Cerebellar nuclear complex (tissue), 1 donor: ENCODE results near the gene MAN2C1.
"Not testable (repeated sequence)": the region's sequence is repeated elsewhere in the genome, so short reads cannot be mapped to it uniquely, and the experiment has no call there.

Experiments used
- DNase-seq, 2 experiments: peaks; one replicate each; lab custom pipeline; 2025; lab: John Stamatoyannopoulos, UW

The MAN2C1 gene

GRCh38 chr15:75343953-75344352, 24.5 kb downstream of the MAN2C1 start:
- DNase-seq: not testable (repeated sequence)

DNA sequence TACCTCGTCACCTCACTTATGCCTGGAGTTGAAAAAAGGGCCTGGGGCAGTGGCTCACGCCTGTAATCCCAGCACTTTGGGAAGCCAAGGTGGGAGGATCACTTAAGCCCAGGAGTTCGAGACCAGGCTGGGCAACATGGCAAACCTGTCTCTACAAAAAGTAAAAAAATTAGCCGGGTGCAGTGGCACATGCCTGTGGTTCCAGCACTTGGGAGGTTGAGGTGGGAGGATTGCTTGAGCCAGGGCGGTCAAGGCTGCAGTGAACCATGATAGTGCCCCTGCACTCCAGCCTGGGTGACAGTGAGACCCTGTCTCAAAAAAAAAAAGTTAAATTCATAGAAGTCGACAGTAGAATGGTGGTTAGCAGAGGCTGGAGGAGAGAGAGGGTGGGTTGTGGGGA, 26.2 kb downstream of the MAN2C1 start:
- no peak for DNase-seq

DNA sequence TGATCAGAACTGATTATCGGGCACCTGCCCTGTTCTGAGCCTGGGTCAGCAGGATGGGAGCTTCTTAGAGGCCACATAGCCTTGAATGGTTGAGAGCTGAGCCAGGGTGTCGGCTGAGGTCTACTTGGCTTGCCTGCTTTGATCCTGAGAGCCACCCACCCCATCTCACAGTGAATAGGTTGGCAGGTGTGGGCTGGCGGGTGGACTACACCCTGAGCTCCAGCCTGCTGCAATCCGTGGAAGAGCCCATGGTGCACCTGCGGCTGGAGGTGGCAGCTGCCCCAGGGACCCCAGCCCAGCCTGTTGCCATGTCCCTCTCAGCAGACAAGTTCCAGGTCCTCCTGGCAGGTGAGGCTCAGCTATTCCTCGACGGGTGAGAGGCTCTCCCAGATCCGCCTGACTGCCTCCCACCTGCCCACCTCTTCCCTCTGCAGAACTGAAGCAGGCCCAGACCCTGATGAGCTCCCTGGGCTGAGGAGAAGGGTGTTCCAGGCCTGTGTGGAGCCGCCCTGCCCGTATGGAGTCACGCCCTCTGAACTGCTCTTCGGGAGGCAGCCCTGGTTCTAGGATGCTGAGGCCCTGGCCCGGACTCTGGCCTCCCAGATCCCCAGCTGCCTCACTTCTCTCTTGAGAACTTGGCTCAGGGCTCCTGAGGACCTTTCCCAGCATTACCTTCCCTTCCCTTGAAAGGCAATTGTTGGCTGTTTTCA, 28.7 kb downstream of the MAN2C1 start:
- DNase-seq: no peak

DNA sequence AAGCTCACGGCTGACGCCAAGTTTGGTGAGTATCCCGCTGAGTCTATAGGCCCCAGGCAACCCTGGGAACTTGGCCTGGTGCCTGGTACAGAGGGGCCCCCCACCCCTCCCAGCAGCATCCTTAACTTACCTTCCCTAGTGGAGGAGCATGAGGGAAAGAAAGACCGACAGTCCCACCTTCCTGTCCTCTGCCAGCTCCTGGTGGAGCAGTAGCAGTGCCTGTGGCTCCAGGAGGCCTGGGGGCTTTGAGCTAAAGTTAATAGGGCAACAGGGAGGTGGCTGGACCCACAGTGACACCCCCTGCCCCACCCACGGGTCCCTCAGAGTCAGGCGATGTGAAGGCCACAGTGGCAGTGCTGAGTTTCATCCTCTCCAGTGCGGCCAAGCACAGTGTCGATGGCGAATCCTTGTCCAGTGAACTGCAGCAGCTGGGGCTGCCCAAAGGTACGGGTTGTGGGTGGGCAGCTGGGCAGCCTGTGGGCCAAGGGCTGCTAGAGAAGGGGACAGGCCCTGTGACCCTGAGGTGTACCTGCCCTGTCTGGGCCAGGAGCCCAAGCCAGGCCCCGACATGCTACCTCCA, 29.7 kb downstream of the MAN2C1 start:
- DNase-seq: no peak

DNA sequence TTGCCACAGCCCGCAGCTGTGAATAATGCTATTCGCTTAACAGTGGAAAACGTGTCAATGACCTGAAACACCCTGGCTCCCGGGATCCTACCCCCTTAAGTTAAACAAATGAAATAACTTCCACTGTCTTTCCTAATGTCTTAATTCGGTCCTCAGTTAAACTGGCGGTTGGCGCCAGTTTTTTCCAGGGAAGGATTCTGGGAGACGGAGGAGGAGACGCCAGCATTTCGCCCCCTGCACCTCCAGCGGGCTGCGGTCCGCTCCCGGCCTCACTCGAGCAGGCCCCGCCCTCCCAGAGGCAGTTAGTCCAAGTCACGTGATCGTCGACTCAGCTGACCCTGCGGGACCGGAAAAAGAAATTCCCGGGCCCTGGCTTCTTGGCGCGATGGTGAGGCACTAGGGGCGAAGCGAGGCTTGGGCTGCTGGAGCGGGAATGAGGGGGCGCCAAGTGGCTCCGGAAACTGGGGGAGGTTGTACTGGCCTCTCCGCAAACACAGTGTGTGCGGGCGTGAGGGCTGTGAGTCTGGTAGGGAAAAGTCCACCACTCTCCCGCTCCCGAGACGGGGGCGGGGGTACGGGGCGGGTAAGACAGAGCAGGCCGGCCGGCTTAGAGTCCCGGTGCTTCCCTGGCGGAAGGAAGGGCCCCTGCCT, 32.6 kb downstream of the MAN2C1 start, which contains the start of gene COMMD4:
Gene COMMD4 (plus strand): TSS at position 359 of the 651 bp plus-strand sequence. CDS start 27 bp downstream, at position 386.
- DNase-seq: peak; percentile 42 to 83

DNA sequence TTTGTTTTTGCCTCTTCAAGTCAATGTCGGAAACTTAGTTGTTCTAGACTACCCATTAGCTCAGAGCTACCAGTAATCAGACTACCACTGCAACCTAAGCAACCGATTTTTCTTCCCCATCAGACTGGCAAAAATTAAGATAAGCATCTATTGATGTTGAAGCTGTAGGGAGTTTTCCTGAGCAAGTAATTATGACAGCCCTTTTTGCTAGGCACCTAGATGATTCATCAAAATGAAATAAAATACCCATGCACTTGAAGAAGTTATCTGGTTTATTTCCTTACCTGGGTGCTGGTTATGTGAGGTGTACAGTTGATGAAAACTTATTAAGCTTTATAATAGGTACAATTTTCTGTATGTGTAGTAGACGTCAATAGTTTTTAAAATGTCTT, 33.1 kb downstream of the MAN2C1 start:
- DNase-seq: no peak

DNA sequence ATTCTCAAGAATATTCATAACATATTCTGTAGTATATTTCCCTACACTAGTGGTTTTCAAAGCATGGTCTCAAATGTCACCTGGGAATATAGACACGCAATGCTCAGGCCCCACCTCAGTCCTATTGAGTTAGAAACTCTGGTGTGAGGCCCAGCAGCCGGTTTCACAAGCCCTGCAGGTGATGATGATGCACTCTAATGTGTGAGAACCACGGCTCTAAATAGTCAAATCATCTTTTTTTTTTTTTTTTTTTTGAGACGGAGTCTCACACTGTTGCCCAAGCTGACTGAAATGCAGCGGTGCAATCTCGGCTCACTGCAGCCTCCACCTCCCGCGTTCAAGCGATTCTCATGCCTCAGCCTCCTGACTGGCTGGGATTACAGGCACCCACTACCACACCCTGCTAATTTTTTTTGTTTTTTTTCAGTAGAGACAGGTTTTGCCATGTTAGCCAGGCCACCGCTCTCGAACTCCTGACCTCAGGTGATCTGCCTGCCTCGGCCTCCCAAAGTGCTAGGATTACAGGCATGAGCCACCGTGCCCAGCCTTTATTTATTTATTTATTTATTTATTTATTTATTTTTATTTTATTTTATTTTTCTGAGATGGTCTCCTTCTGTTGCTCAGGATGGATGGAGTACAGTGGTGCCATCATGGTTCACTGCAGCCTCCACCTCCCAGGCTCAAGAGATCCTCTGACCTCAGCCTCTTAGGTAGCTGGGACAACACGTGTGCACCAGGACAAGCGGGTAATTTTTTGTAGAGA, 34.6 kb downstream of the MAN2C1 start:
- DNase-seq: not testable (repeated sequence)

- not testable (repeated sequence) for DNase-seq
Observed at GRCh38 chr15:75332093-75332492, 36.3 kb downstream of the MAN2C1 start.

- DNase-seq: no peak
Observed at GRCh38 chr15:75329571-75329970, 38.8 kb downstream of the MAN2C1 start.

DNA sequence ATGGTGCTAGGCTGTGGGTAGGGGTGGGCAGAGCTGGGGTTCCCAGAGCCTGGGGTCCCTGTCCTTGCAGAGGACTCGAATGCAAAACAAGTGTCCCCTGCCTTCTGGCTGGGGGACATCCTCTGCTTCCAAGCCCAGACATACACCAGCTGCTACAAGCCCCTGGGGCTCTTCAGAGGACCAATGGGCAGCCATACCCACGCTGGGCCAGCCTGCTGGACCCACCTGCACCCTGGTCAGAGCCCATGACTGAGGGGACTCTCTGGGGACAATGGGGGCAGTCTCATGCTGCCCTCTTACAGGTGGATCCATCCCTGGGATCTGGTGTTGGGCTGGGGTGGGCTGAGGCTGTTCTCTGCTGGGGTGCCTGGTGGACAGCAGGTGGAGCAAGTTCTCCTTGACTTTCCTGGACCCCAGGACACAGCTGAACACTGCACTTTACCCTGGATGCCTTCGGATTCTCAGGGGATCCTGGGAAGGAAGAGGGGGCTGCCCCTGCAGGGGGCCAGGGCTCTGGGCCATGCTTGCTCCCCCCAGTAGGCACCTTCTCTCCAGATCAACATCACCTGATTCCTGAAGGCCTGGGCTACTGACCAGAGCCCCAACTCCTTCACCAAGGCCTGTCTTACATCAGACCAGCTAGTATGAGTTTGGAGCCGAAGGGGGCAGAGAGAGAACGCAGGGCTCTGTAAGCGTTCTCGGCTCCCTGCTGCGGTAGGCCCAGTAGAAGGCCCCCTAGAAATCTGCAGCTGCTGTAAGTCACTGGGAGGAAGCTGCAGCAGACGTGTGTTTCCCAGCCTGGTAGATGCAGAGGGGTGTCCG, 39.7 kb downstream of the MAN2C1 start:
- DNase-seq: no peak

DNA sequence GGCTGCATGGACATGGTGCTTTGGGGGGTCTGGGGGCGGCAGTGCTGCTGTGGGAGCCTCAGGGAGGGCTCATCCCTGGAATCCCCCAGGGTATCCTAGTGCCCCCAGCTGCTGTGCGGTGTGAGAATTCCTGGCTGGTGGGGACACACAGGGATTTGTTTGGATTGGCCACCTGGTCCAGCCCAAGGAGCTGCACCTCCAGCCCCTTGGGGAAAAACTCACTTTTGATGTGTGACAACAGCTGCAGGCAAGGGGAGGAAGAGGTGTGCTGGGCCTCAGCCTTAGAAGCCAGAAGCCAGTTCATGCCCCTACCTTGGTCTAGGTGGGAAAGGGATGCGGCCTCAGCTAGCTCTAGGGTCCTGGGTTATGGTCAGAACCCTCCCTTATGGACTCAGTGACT, 40.9 kb downstream of the MAN2C1 start:
- DNase-seq: no peak

DNA sequence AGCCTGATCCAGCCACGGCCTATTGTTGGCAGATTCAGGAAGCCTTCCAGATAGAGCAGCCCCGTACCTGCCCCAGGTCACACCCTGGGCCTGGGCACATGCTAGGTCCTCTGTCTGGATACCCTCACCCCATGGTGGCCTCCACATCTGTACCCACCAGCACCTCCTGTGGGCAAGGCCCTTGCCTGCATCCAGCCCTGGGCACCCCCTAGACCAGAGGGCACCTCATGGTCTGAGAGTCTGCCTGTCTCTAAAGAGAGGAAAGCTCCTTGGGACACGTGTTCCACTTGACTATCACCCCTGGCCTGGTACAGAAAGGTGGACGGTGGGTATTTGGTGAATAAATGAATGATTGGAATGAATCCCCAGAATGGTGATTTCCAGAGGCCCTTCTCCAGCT, 41.4 kb downstream of the MAN2C1 start:
- DNase-seq: no peak

GRCh38 chr15:75325922-75326321, 42.5 kb downstream of the MAN2C1 start:
- no peak for DNase-seq

DNA sequence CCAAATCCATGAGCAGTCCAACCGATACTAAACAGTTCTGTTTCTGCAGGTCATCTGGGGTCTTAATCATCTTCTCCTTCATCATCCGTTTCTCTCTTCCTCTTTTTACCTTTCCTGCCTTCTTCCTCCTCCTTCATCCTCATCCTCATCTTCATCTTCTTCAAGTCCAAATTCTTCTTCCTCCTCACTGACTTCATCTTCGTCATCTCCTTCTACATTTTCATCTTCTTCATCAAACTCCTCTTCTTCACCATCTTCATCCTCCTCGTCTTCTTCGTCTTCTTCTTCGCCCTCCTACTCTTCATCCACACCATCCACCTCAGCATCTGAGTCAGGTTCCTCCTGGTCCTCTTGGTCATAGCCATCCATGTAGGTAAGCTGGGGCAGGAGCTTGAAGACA, 46.7 kb downstream of the MAN2C1 start:
- no peak for DNase-seq

DNA sequence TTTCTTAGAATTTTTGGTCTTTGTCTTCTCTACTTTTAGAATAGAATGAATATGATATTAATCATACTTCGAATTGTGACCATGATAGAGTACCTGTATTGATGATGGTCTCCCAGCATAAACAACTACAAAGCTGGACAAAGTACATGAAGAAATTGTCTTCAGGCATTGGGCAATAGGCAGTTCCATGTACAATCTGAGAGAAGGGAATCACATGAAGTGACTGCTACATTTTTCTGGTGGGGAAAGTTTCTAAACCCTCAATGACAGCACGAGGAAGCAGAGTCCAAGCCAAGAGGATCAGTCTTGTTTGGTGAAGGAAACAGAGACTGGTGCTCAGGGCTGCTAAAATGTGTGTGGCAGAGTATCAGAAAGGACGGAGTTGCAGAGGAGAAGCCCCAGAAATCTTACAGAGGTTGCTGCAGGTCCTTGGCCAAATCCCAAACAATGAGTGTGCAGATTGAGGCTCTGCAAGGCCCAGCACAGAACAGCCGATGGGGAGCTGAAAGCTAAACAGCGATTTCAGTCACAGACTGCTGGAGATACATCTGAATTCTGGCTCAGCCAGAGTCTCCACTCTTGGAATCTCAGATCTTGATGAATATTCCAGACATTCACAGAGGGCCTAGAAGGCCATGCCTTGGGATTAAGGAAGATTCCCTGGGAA, 49.0 kb downstream of the MAN2C1 start:
- not testable (repeated sequence) for DNase-seq

DNA sequence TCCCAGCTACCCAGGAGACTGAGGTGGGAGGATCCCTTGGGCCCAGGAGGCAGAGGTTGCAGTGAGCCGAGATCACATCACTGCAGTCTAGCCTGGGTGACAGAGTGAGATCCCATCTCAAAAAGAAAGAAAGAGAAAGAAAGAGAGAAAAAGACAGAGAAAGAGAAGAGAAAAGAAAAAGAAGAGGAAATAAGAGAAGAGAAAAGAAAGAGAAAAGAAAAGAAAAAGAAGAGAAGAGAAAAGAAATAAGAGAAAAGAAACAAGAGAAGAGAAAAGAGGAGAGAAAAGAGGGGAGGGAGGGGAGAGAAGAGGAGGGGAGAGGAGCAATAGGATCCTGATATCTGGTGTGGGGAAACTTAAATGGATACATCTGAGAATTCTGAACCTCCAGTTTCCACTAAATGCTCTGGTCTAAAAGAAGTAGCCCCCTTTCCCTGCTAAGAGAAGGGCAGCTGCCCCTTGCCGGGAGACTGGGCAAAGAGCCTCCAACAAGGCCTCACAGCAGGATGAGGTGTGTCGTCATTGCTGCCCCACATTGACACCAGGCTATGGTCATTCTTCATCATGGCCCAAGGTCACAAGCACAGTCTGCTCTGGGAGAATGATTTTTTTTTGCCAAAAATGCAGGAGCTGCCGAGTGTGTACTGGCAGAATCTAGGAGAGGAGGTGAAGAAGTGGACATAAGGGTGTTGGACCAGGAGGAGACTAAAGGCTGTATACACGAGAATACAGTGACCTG, 53.7 kb downstream of the MAN2C1 start:
- DNase-seq: no peak

DNA sequence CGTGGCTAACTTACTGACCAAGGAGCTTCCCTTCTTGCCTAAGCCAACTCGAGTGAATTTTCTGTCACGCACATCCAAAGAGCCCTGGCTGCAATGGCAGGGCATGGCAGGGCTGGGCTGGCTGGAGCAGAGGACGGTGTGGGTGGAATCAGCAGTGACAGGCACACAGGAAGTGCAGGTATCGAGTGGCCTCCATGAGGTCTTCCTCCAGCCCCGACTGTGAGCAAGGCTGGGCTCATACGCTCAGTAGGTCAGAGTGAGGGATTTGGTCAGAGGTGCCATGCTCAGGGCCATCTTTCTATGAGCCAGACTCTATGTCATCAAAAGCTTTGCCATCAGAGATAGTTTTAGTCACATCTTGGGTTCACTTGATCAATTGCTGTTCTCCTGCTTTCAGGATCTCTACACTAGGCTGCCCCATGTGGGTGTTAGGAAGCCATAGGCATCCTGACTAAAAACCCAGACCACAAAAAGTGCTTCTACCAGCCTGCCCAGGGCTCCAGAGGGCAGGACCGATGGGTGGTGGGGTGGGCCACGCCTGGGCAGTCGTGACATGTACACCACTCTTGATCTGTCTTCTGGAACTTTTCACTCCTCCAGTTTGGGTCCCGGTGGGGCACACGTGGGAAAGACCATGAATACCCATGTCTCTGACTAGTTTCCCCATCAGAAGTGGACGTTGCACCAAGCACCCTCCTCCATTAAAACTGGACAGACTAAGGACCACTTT, 55.1 kb downstream of the MAN2C1 start:
- no peak for DNase-seq

DNA sequence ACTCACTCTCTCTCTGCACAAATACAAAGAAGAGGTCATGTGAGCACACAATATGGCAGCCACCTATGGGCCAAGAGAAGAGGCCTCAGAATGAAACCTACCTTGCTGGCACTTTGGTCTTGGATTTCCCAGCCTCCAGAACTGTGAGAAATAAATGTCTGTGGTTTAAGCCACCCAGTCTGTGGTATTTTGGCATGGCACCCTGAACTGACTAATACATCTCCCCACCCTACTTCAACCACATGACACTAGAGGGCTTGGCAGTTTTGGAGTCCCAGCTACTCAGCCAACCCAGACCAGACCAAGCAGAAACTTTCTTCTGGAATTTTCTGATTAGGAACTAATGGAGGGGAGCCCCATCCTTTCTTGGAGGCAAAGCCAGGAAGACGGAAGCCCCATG, 55.9 kb downstream of the MAN2C1 start:
- DNase-seq: not testable (repeated sequence)

DNA sequence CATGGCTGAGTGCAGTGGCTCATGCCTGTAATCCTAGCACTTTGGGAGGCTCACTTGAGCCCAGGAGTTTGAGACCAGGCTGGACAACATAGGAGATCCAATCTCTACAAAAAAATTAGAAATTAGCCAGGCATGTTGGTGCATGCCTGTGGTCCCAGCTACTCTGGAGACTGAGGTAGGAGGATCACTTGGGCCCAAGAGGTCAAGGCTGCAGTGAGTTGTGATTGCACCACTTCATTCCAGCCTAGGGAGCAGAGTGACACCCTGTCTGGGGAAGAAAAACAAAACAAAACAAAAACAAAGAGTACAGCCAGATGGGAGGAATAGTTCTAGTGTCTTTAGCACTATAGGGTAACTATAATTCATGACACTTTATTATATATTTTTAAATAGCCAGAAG, 58.7 kb downstream of the MAN2C1 start:
- DNase-seq: no peak
